ENCODE data around the gene FOXO1.

GRCh38 chr13:40537146-40537895, 129.1 kb downstream of the FOXO1 start:
- TF ChIP-seq CTCF (IDR thresholded peaks at IDR 0.05) (no peak), POLR2A (IDR thresholded peaks at IDR 0.05) (no peak)
